ENCODE results near the gene ARHGAP27. TPM values are rescaled to one million over a fixed set of nuclear protein-coding genes. Genes with fewer than 3 reads are reported as not detected.

The ARHGAP27 gene
- total RNA-seq, 4 donors from 2014 or later = 11.2 to 15.0 (median 12.9) TPM

DNA sequence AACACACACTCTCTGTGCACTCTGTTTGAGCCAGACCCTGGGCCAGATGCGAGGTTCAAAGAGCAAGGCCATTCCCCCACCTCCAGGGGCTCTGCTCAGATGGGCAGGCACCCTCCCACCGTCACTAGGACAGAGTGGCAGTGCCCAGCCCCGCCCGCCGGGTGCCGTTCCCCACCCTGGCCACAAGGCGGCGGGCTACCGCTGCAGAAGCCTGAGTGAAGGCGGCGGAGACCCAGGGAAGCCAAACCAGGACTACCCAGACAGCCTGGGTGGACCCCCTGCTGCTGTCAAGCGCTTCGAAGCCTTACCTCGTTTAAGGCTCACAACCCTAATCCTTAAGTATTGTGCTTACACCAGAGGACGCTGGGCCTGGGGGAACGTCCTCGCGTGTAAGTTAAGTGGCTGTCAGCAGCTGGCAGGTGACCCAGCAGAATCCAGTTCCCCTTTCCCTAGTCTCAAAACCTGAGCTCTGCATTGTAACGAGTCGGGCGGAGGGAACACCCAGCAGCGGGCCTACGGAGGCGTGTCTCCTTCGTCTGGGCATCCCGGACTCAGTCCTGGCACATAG lies 4.5 kb downstream of the ARHGAP27 start:
- no peak for DNase-seq (ENCODE audit: extremely low spot score)
- H3K4me1 ChIP-seq = peaks cover 52 to 59% (median 57%) of the 10 kb centered on the region in 4 donors
- 40% methylated on average over 1 of the region's 26 CpGs for WGBS
- H3K27ac ChIP-seq (replicated peaks in 1 of 4) = no peak overlapping the region
- H3K9me3 ChIP-seq = no peaks in the 10 kb centered on the region
- intact Hi-C loops (cut with DNase I) = no loop called here
- H3K4me3 ChIP-seq = peak overlapping the region in 3 of 4 donors; percentile 6 to 29 (median 11)
- H3K36me3 ChIP-seq = peaks cover 0 to 14% (median 0%) of the 10 kb centered on the region in 4 donors
- TF ChIP-seq, protein P1, sequence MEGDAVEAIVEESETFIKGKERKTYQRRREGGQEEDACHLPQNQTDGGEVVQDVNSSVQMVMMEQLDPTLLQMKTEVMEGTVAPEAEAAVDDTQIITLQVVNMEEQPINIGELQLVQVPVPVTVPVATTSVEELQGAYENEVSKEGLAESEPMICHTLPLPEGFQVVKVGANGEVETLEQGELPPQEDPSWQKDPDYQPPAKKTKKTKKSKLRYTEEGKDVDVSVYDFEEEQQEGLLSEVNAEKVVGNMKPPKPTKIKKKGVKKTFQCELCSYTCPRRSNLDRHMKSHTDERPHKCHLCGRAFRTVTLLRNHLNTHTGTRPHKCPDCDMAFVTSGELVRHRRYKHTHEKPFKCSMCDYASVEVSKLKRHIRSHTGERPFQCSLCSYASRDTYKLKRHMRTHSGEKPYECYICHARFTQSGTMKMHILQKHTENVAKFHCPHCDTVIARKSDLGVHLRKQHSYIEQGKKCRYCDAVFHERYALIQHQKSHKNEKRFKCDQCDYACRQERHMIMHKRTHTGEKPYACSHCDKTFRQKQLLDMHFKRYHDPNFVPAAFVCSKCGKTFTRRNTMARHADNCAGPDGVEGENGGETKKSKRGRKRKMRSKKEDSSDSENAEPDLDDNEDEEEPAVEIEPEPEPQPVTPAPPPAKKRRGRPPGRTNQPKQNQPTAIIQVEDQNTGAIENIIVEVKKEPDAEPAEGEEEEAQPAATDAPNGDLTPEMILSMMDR (IDR thresholded peaks at IDR 0.05) = peak in 2 of 3 experiments; percentile 94 to 99
- TF ChIP-seq EP300 (IDR thresholded peaks at IDR 0.05) (no peak), POLR2A (IDR thresholded peaks at IDR 0.05; ENCODE audit: low read depth) (no peak), POLR2AphosphoS5 (IDR thresholded peaks at IDR 0.05) (peak in 1 of 2 donors; percentile 52)
- peaks cover 4 to 65% (median 27%) of the 10 kb centered on the region in 4 donors for H3K27me3 ChIP-seq

- intact Hi-C loops (cut with DNase I) = no loop called here
- WGBS = 75% methylated on average over 10 of the region's 11 CpGs
- no peak overlapping the region for H3K27ac ChIP-seq (replicated peaks in 1 of 4)
- H3K27me3 ChIP-seq = peaks cover 4 to 57% (median 26%) of the 10 kb centered on the region in 4 donors
- no peak overlapping the region for H3K4me3 ChIP-seq
- peaks cover 44 to 51% (median 48%) of the 10 kb centered on the region in 4 donors for H3K4me1 ChIP-seq
- TF ChIP-seq, protein P1 (IDR thresholded peaks at IDR 0.05) = no peak
- no peak for TF ChIP-seq EP300 (IDR thresholded peaks at IDR 0.05)
- no peak for TF ChIP-seq POLR2A (IDR thresholded peaks at IDR 0.05; ENCODE audit: low read depth)
- no peak for TF ChIP-seq POLR2AphosphoS5 (IDR thresholded peaks at IDR 0.05)
- peaks cover 0 to 14% (median 0%) of the 10 kb centered on the region in 4 donors for H3K36me3 ChIP-seq
- no peak for DNase-seq (ENCODE audit: extremely low spot score)
- no peaks in the 10 kb centered on the region for H3K9me3 ChIP-seq
Observed at GRCh38 chr17:45427181-45427835, 5.4 kb downstream of the ARHGAP27 start.

- no peak for DNase-seq (ENCODE audit: extremely low spot score)
- Histone ChIP-seq H3K9me3 (no peaks in the 10 kb centered on the region), H3K36me3 (peaks cover 0 to 14% (median 0%) of the 10 kb centered on the region in 4 donors), H3K27me3 (peaks cover 4 to 49% (median 21%) of the 10 kb centered on the region in 4 donors), H3K4me1 (peaks cover 37 to 43% (median 41%) of the 10 kb centered on the region in 4 donors), H3K27ac (replicated peaks in 1 of 4) (no peak overlapping the region), H3K4me3 (no peak overlapping the region)
- intact Hi-C loops (cut with DNase I) = no loop called here
- 76% methylated on average over 7 of the region's 7 CpGs for WGBS
- TF ChIP-seq EP300 (IDR thresholded peaks at IDR 0.05) (no peak), POLR2AphosphoS5 (IDR thresholded peaks at IDR 0.05) (no peak), POLR2A (IDR thresholded peaks at IDR 0.05; ENCODE audit: low read depth) (no peak)
- TF ChIP-seq, protein P1 (IDR thresholded peaks at IDR 0.05) = no peak
Observed at GRCh38 chr17:45426561-45426960, 6.1 kb downstream of the ARHGAP27 start.

DNA sequence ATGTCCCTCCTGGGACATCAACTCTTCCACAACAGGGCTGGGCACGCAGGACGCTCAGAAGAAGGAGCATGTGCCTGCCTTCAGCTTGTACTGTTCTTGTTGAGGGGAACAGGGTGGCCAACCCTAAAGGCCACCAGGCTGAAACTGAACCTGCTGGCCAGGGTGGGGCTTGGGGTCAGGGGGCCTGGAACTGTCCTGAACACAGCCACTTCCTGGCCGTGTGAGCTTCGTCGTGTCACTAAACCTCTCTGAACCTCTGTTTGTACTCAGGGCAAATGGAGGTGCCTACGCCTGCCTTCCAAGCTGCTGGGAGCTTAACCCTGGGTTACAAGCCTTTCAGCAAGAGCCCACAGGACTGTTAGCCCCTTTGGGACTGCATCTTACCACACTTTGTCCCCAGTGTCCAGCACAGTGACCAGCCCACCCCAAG lies 6.7 kb downstream of the ARHGAP27 start:
- peaks cover 31 to 38% (median 35%) of the 10 kb centered on the region in 4 donors for H3K4me1 ChIP-seq
- no peak overlapping the region for H3K27ac ChIP-seq (replicated peaks in 1 of 4)
- H3K36me3 ChIP-seq = peaks cover 0 to 14% (median 0%) of the 10 kb centered on the region in 4 donors
- no peak for DNase-seq (ENCODE audit: extremely low spot score)
- no peak overlapping the region for H3K4me3 ChIP-seq
- intact Hi-C loops (cut with DNase I) = no loop called here
- TF ChIP-seq, protein P1 (IDR thresholded peaks at IDR 0.05) = no peak
- TF ChIP-seq POLR2A (IDR thresholded peaks at IDR 0.05; ENCODE audit: low read depth) (no peak), EP300 (IDR thresholded peaks at IDR 0.05) (no peak), POLR2AphosphoS5 (IDR thresholded peaks at IDR 0.05) (no peak)
- peaks cover 4 to 44% (median 16%) of the 10 kb centered on the region in 4 donors for H3K27me3 ChIP-seq
- WGBS = 73% methylated on average over 3 of the region's 6 CpGs
- no peaks in the 10 kb centered on the region for H3K9me3 ChIP-seq

All from esophagus muscularis mucosa (tissue), 4 donors.